ENCODE results near the gene RUFY3. TPM values are rescaled to one million over a fixed set of nuclear protein-coding genes. Genes with fewer than 3 reads are reported as not detected.

Gene RUFY3
- total and polyA plus RNA-seq, 9 of the 15 experiments (the other 6 are each of a cell fraction or from before 2014, with no cell fraction given): 4.2 to 31.1 (median 21.5) TPM

DNA sequence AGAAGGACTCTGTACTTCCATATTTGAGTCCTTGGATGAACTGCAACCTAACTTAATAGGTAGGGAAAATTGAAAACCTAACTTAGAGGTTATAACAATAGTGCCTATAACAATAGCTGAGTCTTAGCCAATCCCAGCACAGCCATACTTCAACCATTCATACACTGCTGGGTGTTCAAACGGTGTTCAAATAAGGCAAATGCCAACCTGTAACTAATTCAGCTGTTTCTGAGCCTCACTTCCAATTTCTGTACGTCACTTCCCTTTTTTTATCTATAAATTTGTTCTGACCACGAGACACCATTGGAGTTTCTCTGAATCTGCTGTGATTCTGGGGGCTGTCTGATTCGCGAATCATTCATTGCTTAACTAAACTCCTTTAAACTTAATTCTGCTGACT is 127.5 kb downstream of the RUFY3 start (continued):
- TF ChIP-seq ZNF584 (CRISPR knock-in tag; IDR thresholded peaks at IDR 0.05; ENCODE audit: low read depth): no peak
- TF ChIP-seq NRF1 (conservative IDR thresholded peaks at IDR 0.05 in 1 of 2, IDR thresholded peaks at IDR 0.05 in 1 of 2): no peak
- TF ChIP-seq TCF7 (IDR thresholded peaks at IDR 0.05; ENCODE audit: borderline replicate concordance): no peak
- TF ChIP-seq ZNF133 (CRISPR knock-in tag; IDR thresholded peaks at IDR 0.05): no peak
- TF ChIP-seq CBX2 (IDR thresholded peaks at IDR 0.05; ENCODE audit: insufficient read depth, low read length, poor library complexity, severe bottlenecking): no peak
- TF ChIP-seq, protein P1, sequence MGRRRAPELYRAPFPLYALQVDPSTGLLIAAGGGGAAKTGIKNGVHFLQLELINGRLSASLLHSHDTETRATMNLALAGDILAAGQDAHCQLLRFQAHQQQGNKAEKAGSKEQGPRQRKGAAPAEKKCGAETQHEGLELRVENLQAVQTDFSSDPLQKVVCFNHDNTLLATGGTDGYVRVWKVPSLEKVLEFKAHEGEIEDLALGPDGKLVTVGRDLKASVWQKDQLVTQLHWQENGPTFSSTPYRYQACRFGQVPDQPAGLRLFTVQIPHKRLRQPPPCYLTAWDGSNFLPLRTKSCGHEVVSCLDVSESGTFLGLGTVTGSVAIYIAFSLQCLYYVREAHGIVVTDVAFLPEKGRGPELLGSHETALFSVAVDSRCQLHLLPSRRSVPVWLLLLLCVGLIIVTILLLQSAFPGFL (CRISPR knock-in tag; IDR thresholded peaks at IDR 0.05): no peak
- TF ChIP-seq KDM1A (IDR thresholded peaks at IDR 0.05): peak in 1 of 2 experiments; percentile 33; a peak in 1 of 4 replicates
- TF ChIP-seq ZNF324 (CRISPR knock-in tag; IDR thresholded peaks at IDR 0.05): no peak
- no peak for TF ChIP-seq SRSF9 (IDR thresholded peaks at IDR 0.05; ENCODE audit: borderline replicate concordance, low read depth, low read length)
- no peak for TF ChIP-seq SRF (CRISPR knock-in tag; IDR thresholded peaks at IDR 0.05)
- TF ChIP-seq MED1 (CRISPR knock-in tag; IDR thresholded peaks at IDR 0.05; ENCODE audit: borderline replicate concordance): no peak
- TF ChIP-seq, protein P2, sequence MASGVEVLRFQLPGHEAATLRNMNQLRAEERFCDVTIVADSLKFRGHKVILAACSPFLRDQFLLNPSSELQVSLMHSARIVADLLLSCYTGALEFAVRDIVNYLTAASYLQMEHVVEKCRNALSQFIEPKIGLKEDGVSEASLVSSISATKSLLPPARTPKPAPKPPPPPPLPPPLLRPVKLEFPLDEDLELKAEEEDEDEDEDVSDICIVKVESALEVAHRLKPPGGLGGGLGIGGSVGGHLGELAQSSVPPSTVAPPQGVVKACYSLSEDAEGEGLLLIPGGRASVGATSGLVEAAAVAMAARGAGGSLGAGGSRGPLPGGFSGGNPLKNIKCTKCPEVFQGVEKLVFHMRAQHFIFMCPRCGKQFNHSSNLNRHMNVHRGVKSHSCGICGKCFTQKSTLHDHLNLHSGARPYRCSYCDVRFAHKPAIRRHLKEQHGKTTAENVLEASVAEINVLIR (CRISPR knock-in tag; IDR thresholded peaks at IDR 0.05): no peak
- TF ChIP-seq TGIF2 (CRISPR knock-in tag; IDR thresholded peaks at IDR 0.05): no peak
- 0 out of 2 replicates have a peak, but pooled peaks have one; percentile 26 for TF ChIP-seq GABPA (tag; conservative IDR thresholded peaks at IDR 0.05; ENCODE audit: low read depth)
- TF ChIP-seq HNRNPL (IDR thresholded peaks at IDR 0.05; ENCODE audit: low read depth, low read length): no peak
- no peak for TF ChIP-seq ZNF696 (CRISPR knock-in tag; conservative IDR thresholded peaks at IDR 0.05)
- TF ChIP-seq HSF4 (CRISPR knock-in tag; IDR thresholded peaks at IDR 0.05; ENCODE audit: borderline replicate concordance): no peak
- TF ChIP-seq, protein P3, sequence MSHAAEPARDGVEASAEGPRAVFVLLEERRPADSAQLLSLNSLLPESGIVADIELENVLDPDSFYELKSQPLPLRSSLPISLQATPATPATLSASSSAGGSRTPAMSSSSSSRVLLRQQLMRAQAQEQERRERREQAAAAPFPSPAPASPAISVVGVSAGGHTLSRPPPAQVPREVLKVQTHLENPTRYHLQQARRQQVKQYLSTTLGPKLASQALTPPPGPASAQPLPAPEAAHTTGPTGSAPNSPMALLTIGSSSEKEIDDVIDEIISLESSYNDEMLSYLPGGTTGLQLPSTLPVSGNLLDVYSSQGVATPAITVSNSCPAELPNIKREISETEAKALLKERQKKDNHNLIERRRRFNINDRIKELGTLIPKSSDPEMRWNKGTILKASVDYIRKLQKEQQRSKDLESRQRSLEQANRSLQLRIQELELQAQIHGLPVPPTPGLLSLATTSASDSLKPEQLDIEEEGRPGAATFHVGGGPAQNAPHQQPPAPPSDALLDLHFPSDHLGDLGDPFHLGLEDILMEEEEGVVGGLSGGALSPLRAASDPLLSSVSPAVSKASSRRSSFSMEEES (CRISPR knock-in tag; IDR thresholded peaks at IDR 0.05): no peak
- no peak for TF ChIP-seq ZNF57 (CRISPR knock-in tag; IDR thresholded peaks at IDR 0.05)
- 0 out of 2 replicates have a peak, but pooled peaks have one; percentile 24 for TF ChIP-seq C11orf30 (IDR thresholded peaks at IDR 0.05; ENCODE audit: low read depth)
- no peak for TF ChIP-seq SIN3B (IDR thresholded peaks at IDR 0.05; ENCODE audit: low read depth)
- TF ChIP-seq PCBP2 (IDR thresholded peaks at IDR 0.05; ENCODE audit: low read depth, low read length, poor library complexity, severe bottlenecking): no peak
- TF ChIP-seq CREM (IDR thresholded peaks at IDR 0.05; ENCODE audit: low read depth): peak; percentile 46
- no peak for TF ChIP-seq NFYB (IDR thresholded peaks at IDR 0.05; ENCODE audit: extremely low read depth, insufficient read length)
- TF ChIP-seq, protein P4, sequence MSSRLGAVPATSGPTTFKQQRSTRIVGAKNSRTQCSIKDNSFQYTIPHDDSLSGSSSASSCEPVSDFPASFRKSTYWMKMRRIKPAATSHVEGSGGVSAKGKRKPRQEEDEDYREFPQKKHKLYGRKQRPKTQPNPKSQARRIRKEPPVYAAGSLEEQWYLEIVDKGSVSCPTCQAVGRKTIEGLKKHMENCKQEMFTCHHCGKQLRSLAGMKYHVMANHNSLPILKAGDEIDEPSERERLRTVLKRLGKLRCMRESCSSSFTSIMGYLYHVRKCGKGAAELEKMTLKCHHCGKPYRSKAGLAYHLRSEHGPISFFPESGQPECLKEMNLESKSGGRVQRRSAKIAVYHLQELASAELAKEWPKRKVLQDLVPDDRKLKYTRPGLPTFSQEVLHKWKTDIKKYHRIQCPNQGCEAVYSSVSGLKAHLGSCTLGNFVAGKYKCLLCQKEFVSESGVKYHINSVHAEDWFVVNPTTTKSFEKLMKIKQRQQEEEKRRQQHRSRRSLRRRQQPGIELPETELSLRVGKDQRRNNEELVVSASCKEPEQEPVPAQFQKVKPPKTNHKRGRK (tag; IDR thresholded peaks at IDR 0.05): no peak
- no peak for TF ChIP-seq IFI16 (CRISPR knock-in tag; IDR thresholded peaks at IDR 0.05)

Data from K562 (cell line).